GM19463 (cell line): ENCODE results near the gene SEMA4D.
"Not testable (repeated sequence)": the region's sequence is repeated elsewhere in the genome, so short reads cannot be mapped to it uniquely, and the experiment has no call there.

Source experiments
- ATAC-seq: cut with Tn5 transposase; IDR thresholded peaks from one replicate; pipeline ENCODE4 v1.9.1; 2021; ENCODE audit warnings: mild to moderate bottlenecking, moderate library complexity; ENCODE audit not compliant: unreplicated experiment

SEMA4D gene

GRCh38 chr9:89375191-89375760 lies 122.6 kb downstream of the SEMA4D start:
- peak; percentile 72 for ATAC-seq

GRCh38 chr9:89374176-89374575 lies 123.7 kb downstream of the SEMA4D start:
- no peak for ATAC-seq

- ATAC-seq, result no peak
Measured at GRCh38 chr9:89372979-89373378, 124.9 kb downstream of the SEMA4D start.

GRCh38 chr9:89372230-89372816 lies 125.6 kb downstream of the SEMA4D start:
- no peak for ATAC-seq

GRCh38 chr9:89371791-89372190 lies 126.1 kb downstream of the SEMA4D start:
- ATAC-seq, result not testable (repeated sequence)

GRCh38 chr9:89370593-89370992 lies 127.3 kb downstream of the SEMA4D start:
- ATAC-seq, result no peak

GRCh38 chr9:89368978-89369377 lies 128.9 kb downstream of the SEMA4D start:
- no peak for ATAC-seq

GRCh38 chr9:89368550-89368949 lies 129.4 kb downstream of the SEMA4D start:
- ATAC-seq, result no peak

GRCh38 chr9:89367726-89368437 lies 130.0 kb downstream of the SEMA4D start:
- no peak for ATAC-seq

GRCh38 chr9:89367281-89367680 lies 130.6 kb downstream of the SEMA4D start:
- no peak for ATAC-seq

GRCh38 chr9:89366711-89367110 lies 131.2 kb downstream of the SEMA4D start:
- no peak for ATAC-seq

- ATAC-seq, result no peak
Measured at GRCh38 chr9:89365532-89365912, 132.4 kb downstream of the SEMA4D start.

GRCh38 chr9:89364666-89365531 lies 133.0 kb downstream of the SEMA4D start:
- ATAC-seq, result no peak

- ATAC-seq, result no peak
Measured at GRCh38 chr9:89363921-89364665, 133.8 kb downstream of the SEMA4D start.

- no peak for ATAC-seq
Measured at GRCh38 chr9:89363311-89363670, 134.6 kb downstream of the SEMA4D start.

- no peak for ATAC-seq
Measured at GRCh38 chr9:89362647-89363310, 135.1 kb downstream of the SEMA4D start.

- no peak for ATAC-seq
Measured at GRCh38 chr9:89361816-89362646, 135.9 kb downstream of the SEMA4D start.

GRCh38 chr9:89361031-89361430 lies 136.9 kb downstream of the SEMA4D start:
- no peak for ATAC-seq

GRCh38 chr9:89360465-89360864 lies 137.4 kb downstream of the SEMA4D start:
- no peak for ATAC-seq
